HG03439 (cell line): ENCODE measurements around the gene DMKN.
"Not testable (repeated sequence)": the region's sequence is repeated elsewhere in the genome, so short reads cannot be mapped to it uniquely, and the experiment has no call there.

Source experiments
- ATAC-seq: cut with Tn5 transposase; IDR thresholded peaks from one replicate; pipeline ENCODE4 v1.9.1; 2021; ENCODE audit warnings: mild to moderate bottlenecking, moderate library complexity; ENCODE audit not compliant: unreplicated experiment

DMKN gene

GRCh38 chr19:35501684-35502083 lies 11.8 kb downstream of the DMKN start:
- no peak for ATAC-seq

- ATAC-seq = no peak
Observed at GRCh38 chr19:35500611-35501010, 12.8 kb downstream of the DMKN start.

- no peak for ATAC-seq
Observed at GRCh38 chr19:35498984-35499527, 14.4 kb downstream of the DMKN start.

GRCh38 chr19:35498220-35498619 lies 15.2 kb downstream of the DMKN start:
- ATAC-seq = no peak

GRCh38 chr19:35497406-35497805 lies 16.0 kb downstream of the DMKN start:
- no peak for ATAC-seq

GRCh38 chr19:35495107-35496064 lies 18.1 kb downstream of the DMKN start:
- no peak for ATAC-seq

- no peak for ATAC-seq
Observed at GRCh38 chr19:35493971-35494370, 19.5 kb downstream of the DMKN start.

GRCh38 chr19:35491836-35492360 lies 21.6 kb downstream of the DMKN start:
- no peak for ATAC-seq

GRCh38 chr19:35490364-35490763 lies 23.1 kb downstream of the DMKN start, which contains the start of gene KRTDAP:
Gene KRTDAP, minus strand, starts transcription at chr19:35490464. Its CDS starts 22 bp downstream, at chr19:35490442.
- no peak for ATAC-seq

GRCh38 chr19:35488677-35489076 lies 24.8 kb downstream of the DMKN start:
- ATAC-seq = no peak

GRCh38 chr19:35487656-35488182 lies 25.7 kb downstream of the DMKN start:
- no peak for ATAC-seq

- ATAC-seq = no peak
Observed at GRCh38 chr19:35486268-35486708, 27.2 kb downstream of the DMKN start.

GRCh38 chr19:35484252-35485036 lies 29.0 kb downstream of the DMKN start:
- ATAC-seq = peak; percentile 90

- no peak for ATAC-seq
Observed at GRCh38 chr19:35483089-35483488, 30.4 kb downstream of the DMKN start.

- no peak for ATAC-seq
Observed at GRCh38 chr19:35478794-35479677, 34.4 kb downstream of the DMKN start.

- no peak for ATAC-seq
Observed at GRCh38 chr19:35476149-35476548, 37.3 kb downstream of the DMKN start.

GRCh38 chr19:35474594-35474993 lies 38.9 kb downstream of the DMKN start:
- ATAC-seq = not testable (repeated sequence)

- no peak for ATAC-seq
Observed at GRCh38 chr19:35474104-35474503, 39.3 kb downstream of the DMKN start.

- ATAC-seq = no peak
Observed at GRCh38 chr19:35471946-35472345, 41.5 kb downstream of the DMKN start.

- ATAC-seq = not testable (repeated sequence)
Observed at GRCh38 chr19:35471075-35471474, 42.4 kb downstream of the DMKN start.
